GM21737 (cell line): ENCODE measurements around the gene ADTRP.

Experiments
- ATAC-seq: cut with Tn5 transposase; IDR thresholded peaks from one replicate; pipeline ENCODE4 v1.9.1; 2021; ENCODE audit warnings: mild to moderate bottlenecking, moderate library complexity; ENCODE audit not compliant: unreplicated experiment

ADTRP gene

DNA sequence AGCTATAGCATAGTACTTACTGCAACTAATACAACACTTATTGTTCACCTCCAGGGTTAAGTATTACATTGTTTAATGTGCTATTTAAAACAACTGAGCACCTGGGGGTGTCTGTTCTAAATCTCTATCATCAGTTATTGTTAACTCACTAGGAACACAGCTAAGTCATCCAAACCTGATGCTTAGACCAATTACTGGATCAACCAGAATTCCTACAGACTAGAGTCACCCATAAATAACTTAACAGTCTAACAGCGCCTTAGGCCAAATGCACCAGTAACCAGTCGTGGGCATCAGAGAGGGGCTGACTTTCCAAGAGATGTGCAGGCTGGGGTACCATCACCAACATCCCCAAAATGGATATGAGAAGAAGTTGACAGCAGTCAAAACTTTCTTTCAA is 110.7 kb downstream of the ADTRP start:
- ATAC-seq = no peak

DNA sequence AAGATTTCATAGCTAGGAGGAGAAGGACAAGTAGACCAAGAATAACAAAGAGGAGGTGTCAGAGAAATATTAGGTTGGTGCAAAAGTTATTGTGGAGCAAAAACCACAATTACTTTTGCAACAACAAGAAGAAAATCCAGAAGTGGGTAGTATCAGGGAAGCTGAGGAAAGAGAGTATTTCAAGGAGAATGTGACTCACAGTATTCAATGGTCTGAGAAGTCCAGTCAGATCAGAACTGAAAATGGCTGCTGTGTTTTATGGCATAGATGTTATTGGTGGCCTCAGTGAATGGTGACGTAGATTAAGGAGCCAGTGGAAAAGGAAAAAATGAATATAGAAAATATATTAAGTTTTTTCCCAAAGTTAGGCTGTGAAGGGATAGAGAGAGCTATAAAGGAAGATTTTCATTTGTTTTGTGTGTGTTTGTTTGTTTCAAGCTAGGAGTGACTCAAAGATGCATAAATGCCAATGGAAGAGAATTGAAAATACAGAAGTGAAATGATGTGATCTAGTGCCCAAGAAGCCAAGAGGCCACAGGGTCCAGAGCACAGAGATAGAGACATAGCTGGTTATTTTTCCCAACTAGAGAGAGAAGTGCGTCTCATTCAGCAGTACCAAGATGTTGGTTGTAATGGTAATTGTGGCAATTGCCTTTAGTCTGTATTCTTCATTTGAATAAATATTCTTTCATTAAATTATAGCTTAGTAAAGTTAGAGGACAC is 112.8 kb downstream of the ADTRP start:
- ATAC-seq = no peak
